ENCODE measurements around the gene CIRBP.

DNA sequence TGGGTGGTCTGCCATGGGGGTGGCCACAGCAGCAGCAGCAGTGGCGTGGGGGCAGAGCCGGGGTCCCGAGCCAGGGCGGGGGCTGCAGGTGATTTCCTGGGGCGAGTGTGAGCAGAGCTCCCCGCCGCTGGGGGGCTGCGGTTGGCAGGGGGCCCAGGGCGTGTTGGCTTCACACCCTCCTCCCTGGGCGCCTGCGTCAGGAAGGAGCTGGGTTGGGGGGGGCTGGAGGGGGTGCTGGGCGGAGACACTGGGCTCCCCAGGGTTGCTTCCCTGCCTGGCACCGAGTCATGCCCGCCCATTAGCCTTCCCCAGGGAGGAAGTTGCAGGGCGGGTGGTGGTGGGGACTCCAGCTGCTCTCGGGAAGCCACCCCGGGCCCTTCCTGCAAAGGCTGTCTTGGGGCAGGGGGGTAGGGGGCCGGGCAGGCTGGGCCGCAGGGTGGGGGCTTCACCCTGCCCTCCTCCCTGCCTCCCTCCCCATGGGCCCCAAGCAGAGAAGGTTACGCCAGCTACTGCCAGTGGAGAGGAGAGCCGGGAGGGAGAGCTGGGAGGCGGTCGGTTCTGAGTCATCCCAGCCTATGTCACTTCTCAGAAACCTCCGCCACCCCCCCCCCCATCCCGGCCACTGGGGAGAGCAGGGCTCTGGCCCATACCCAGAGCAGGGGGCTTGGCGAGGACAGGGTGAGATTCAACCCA is 16.2 kb upstream of the CIRBP start:
- TF ChIP-seq FOXA1 (IDR thresholded peaks at IDR 0.05) (no peak), BHLHE40 (IDR thresholded peaks at IDR 0.05; ENCODE audit: borderline replicate concordance) (no peak), L3MBTL2 (conservative IDR thresholded peaks at IDR 0.05) (no peak), FOXK2 (IDR thresholded peaks at IDR 0.05) (no peak), ZNF384 (IDR thresholded peaks at IDR 0.05) (no peak), HDGF (IDR thresholded peaks at IDR 0.05; ENCODE audit: borderline replicate concordance) (no peak), SP1 (IDR thresholded peaks at IDR 0.05) (no peak)
- TF ChIP-seq, protein P1, sequence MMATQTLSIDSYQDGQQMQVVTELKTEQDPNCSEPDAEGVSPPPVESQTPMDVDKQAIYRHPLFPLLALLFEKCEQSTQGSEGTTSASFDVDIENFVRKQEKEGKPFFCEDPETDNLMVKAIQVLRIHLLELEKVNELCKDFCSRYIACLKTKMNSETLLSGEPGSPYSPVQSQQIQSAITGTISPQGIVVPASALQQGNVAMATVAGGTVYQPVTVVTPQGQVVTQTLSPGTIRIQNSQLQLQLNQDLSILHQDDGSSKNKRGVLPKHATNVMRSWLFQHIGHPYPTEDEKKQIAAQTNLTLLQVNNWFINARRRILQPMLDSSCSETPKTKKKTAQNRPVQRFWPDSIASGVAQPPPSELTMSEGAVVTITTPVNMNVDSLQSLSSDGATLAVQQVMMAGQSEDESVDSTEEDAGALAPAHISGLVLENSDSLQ (IDR thresholded peaks at IDR 0.05): no peak

Data from HEK293T (cell line).